Sigmoid colon (tissue), 4 donors: ENCODE data around the gene LURAP1L.

Experiments used
- CTCF ChIP-seq, 4 experiments: fragments of 450-650 bp in 3 of 4; fragments of 200-600 bp in 1 of 4; IDR thresholded peaks; one replicate each; pipeline ENCODE4 v1.5.1; 2016 to 2019; ENCODE audit warnings: antibody characterized with exemption in 4 of 4, mild to moderate bottlenecking in 3 of 4, moderate library complexity in 2 of 4
- POLR2A ChIP-seq, 2 donors: fragments of 450-650 bp; IDR thresholded peaks; one replicate each; pipeline ENCODE4 v1.6.1; 2016; ENCODE audit warnings: antibody characterized with exemption in 2 of 2, mild to moderate bottlenecking in 2 of 2, moderate library complexity in 2 of 2
- POLR2AphosphoS5 ChIP-seq, 4 donors: sonication (generic); formaldehyde crosslinking; IDR thresholded peaks; one replicate each; pipeline ENCODE4 v1.6.1; 2017; ENCODE audit warnings: antibody characterized with exemption in 4 of 4

DNA sequence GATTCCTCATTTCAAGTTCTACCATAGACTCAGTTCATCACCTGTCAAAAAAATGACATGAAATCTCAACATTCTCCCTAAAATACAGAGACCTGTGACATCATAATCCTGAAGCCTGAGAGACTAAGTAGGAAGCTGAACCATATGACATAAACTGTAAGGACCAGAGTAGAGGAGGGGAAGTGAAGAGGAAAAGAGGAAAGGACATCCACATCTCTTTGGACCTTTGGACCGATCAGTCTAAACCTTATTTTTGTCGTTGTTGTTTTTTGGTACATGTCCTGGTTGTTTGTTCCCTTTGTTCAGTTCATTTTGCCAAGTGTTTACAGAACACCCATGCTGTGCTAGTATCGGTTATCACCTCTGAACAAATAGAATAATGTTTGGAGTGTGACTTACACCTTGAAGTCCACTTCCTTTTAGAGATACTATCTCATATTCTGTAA is 41.9 kb downstream of the LURAP1L start:
- TF ChIP-seq CTCF (IDR thresholded peaks at IDR 0.05) (no peak), POLR2A (IDR thresholded peaks at IDR 0.05) (no peak), POLR2AphosphoS5 (IDR thresholded peaks at IDR 0.05) (no peak)
